Cardiac muscle cell (in vitro differentiated cells and primary cell): ENCODE data around the gene HAUS5. TPM values are rescaled to one million over a fixed set of nuclear protein-coding genes. Genes with fewer than 3 reads are reported as not detected.

ENCODE experiments used
- DNase-seq, 2 donors: peaks; one replicate each; pipeline versions ENCODE4 v3.0.0 to v3.0.0-alpha.2; 2010 to 2017; ENCODE audit warnings: low read depth in 1 of 2, low spot score in 1 of 2
- H3K27ac ChIP-seq: fragments of 200-600 bp; sonication (generic); 2 replicates; pipeline ENCODE4 v1.5.1; 2016
- H3K27me3 ChIP-seq: fragments of 200-600 bp; sonication (generic); 2 replicates; pipeline ENCODE4 v1.6.0; 2016; ENCODE audit warnings: control low read depth
- H3K36me3 ChIP-seq: fragments of 200-600 bp; sonication (generic); 2 replicates; pipeline ENCODE4 v1.5.1; 2016; ENCODE audit warnings: control low read depth
- H3K4me1 ChIP-seq: fragments of 200-600 bp; sonication (generic); 2 replicates; pipeline ENCODE4 v1.8.1; 2017; ENCODE audit warnings: low read depth, mild to moderate bottlenecking, mixed run types
- H3K4me3 ChIP-seq: fragments of 200-600 bp; sonication (generic); 2 replicates; pipeline ENCODE4 v1.5.1; 2016; ENCODE audit warnings: mild to moderate bottlenecking
- H3K9me3 ChIP-seq: fragments of 200-600 bp; sonication (generic); 2 replicates; pipeline ENCODE4 v1.5.1; 2017; ENCODE audit warnings: low read depth, mild to moderate bottlenecking, control low read depth
- polyA plus RNA-seq: library from polyadenylated mRNA; unstranded; fragments of >200 nt; fragmentation: Nextera tagmentation; extraction: Ambion mirVana; gene quantifications from 2 replicates; pipeline ENCODE4 v1.2.1, GENCODE V29; 2016
- total RNA-seq: library from RNA; depleted of rRNA; stranded (reverse); fragments of >200 nt; gene quantifications from 2 replicates; pipeline ENCODE4 v1.2.3, GENCODE V29; 2016
- TF ChIP-seq, protein P1 (sequence below): IDR thresholded peaks from 2 replicates; pipeline ENCODE4 v1.5.1; 2012; ENCODE audit warnings: low read depth, mild to moderate bottlenecking, low read length

HAUS5 gene
- total and polyA plus RNA-seq, 2 experiments from 2014 or later: 20.5 to 29.6 TPM

DNA sequence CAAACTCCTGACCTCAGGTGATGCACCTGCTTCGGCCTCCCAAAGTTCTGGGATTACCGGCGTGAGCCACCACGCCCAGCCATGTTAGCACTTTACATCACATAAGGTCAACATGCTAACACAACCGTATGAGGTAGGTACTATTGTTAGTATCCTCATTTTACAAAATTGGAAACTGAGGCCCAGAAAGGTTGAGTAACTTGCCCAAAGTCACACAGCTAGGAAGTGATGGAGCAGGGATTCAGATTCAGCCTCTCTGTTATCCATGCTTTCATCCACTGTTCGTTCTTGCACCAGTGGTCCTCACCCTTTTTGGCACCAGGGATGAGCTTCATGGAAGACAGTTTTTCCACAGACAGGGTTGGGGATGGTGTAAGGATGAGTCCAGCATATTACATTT lies 44.2 kb downstream of the HAUS5 start:
- H3K27ac ChIP-seq: no peak overlapping the region
- no peaks in the 10 kb centered on the region for H3K27me3 ChIP-seq
- H3K4me1 ChIP-seq: no peaks in the 10 kb centered on the region
- no peak overlapping the region for H3K4me3 ChIP-seq
- no peak for DNase-seq
- peaks cover 50% of the 10 kb centered on the region for H3K36me3 ChIP-seq
- TF ChIP-seq, protein P1, sequence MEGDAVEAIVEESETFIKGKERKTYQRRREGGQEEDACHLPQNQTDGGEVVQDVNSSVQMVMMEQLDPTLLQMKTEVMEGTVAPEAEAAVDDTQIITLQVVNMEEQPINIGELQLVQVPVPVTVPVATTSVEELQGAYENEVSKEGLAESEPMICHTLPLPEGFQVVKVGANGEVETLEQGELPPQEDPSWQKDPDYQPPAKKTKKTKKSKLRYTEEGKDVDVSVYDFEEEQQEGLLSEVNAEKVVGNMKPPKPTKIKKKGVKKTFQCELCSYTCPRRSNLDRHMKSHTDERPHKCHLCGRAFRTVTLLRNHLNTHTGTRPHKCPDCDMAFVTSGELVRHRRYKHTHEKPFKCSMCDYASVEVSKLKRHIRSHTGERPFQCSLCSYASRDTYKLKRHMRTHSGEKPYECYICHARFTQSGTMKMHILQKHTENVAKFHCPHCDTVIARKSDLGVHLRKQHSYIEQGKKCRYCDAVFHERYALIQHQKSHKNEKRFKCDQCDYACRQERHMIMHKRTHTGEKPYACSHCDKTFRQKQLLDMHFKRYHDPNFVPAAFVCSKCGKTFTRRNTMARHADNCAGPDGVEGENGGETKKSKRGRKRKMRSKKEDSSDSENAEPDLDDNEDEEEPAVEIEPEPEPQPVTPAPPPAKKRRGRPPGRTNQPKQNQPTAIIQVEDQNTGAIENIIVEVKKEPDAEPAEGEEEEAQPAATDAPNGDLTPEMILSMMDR: no peak
- H3K9me3 ChIP-seq: no peaks in the 10 kb centered on the region

DNA sequence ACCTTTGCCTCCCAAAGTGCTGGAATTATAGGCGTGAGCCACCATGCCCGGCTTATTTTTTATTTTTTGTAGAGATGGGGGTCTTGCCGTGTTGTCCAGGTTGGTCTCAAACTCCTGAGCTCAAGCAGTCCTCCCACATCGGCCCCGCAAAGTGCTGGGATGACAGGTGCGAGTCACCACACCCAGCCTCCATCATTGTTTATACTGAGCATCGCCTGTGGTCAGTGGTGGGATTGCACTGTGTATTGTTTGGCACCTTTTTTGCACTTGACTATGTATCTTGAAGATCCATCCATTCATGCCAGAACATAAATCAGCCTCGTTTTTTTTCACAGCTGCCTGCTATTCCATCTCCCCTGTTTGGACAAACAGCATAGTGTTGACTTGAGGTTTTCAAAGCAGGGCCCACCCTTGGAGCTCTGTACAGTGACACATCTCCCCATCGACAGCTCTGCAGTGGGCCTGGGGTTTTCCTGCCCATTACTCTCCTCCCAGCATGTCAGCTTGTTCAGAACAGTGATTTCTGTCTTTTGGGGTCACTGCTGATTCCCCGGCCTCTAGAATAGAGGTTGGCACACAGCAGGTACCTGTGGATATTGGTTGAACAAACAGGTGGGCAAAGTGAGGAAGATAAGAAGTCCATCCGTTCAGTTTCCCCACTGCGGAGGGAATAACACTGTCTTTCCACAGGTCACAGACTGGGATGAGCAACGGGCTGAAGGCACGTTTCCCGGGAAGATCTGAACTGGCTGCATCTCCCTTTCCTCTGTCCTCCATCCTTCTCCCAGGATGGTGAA lies 45.6 kb downstream of the HAUS5 start:
- no peak overlapping the region for H3K4me3 ChIP-seq
- H3K27ac ChIP-seq: no peak overlapping the region

DNA sequence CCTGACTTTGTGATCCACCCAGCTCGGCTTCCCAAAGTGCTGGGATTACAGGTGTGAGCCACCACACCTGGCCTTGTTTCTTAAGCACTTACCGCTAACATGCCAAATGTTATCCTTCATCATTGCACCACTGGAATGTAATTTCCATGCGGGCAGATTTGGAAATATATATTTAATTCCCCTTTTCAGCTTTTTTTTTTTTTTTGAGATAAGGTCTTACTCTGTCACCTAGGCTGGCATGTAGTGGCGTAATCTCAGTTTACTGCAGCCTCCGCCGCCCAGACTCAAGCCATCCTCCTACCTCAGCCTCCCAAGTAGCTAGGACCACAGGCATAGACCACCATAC lies 49.4 kb downstream of the HAUS5 start:
- DNase-seq: no peak
- no peaks in the 10 kb centered on the region for H3K4me1 ChIP-seq

More for the DNA sequence above, 45.6 kb downstream of the HAUS5 start:
- Histone ChIP-seq H3K9me3 (no peaks in the 10 kb centered on the region), H3K36me3 (peaks cover 46% of the 10 kb centered on the region), H3K4me1 (no peaks in the 10 kb centered on the region), H3K27me3 (no peaks in the 10 kb centered on the region)
- no peak for DNase-seq
- TF ChIP-seq, protein P1: no peak

DNA sequence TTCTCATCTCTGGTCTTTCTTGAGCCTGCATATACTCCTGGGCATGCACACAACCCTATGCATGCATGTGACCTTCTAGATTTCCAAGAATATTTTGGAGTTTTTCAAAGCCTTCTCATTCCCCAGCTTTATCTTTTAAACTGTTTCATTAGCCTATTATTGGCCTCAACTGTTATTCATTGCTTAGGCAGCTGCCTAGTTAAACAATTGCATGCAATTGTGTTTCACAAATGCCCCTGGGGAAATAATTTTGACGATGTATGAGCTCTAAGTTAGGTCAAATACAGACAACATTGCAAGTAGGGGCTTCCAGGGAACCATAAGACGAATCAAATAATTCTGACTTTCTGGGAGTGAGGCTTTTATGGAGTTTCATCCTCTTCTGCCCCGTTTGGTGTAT lies 51.4 kb downstream of the HAUS5 start:
- Histone ChIP-seq H3K36me3 (peaks cover 3% of the 10 kb centered on the region), H3K4me1 (no peaks in the 10 kb centered on the region), H3K4me3 (no peak overlapping the region), H3K9me3 (no peaks in the 10 kb centered on the region), H3K27me3 (no peaks in the 10 kb centered on the region), H3K27ac (no peak overlapping the region)
- TF ChIP-seq, protein P1: no peak
- DNase-seq: no peak

More for the DNA sequence above, 49.4 kb downstream of the HAUS5 start:
- TF ChIP-seq, protein P1: no peak
- H3K9me3 ChIP-seq: no peaks in the 10 kb centered on the region
- no peak overlapping the region for H3K27ac ChIP-seq
- no peaks in the 10 kb centered on the region for H3K27me3 ChIP-seq
- peaks cover 17% of the 10 kb centered on the region for H3K36me3 ChIP-seq
- H3K4me3 ChIP-seq: no peak overlapping the region

DNA sequence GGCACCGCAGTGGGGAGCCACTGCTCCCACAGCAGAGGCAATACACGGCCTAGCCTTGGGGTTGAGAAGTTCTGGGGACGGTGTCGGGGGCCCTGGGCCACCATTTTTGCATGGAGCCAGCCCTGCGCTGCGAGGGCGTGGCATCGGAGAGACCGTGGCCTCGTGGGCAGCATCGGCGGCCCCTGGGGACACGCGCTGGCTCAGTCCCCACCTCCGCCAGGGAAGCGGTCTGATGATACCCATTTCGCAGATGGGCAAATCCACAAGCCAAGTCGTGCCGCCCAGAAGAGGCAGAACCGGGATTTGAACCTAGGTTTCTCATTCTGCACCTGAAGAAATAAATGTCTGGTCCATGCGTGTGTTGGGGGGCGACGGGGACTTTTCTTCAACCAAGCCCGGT lies 52.6 kb downstream of the HAUS5 start:
- Histone ChIP-seq H3K27ac (no peak overlapping the region), H3K4me1 (no peaks in the 10 kb centered on the region), H3K36me3 (no peaks in the 10 kb centered on the region), H3K27me3 (peaks cover 5% of the 10 kb centered on the region), H3K4me3 (no peak overlapping the region), H3K9me3 (no peaks in the 10 kb centered on the region)
- no peak for DNase-seq
- TF ChIP-seq, protein P1: no peak
